Skeletal muscle cell (primary cell): ENCODE measurements around the gene CYLD.
A peak's percentile ranks its signal among the peaks of the same experiment; 100 is the strongest.

Experiments used
- DNase-seq: peaks from one replicate; pipeline ENCODE4 v3.0.0-alpha.2; 2010; ENCODE audit warnings: low read depth
- H3K4me3 ChIP-seq: 2 replicates; pipeline ENCODE4 v1.5.1; 2011; ENCODE audit warnings: low read depth, mild to moderate bottlenecking, control low read depth, low read length, moderate library complexity

Gene CYLD

DNA sequence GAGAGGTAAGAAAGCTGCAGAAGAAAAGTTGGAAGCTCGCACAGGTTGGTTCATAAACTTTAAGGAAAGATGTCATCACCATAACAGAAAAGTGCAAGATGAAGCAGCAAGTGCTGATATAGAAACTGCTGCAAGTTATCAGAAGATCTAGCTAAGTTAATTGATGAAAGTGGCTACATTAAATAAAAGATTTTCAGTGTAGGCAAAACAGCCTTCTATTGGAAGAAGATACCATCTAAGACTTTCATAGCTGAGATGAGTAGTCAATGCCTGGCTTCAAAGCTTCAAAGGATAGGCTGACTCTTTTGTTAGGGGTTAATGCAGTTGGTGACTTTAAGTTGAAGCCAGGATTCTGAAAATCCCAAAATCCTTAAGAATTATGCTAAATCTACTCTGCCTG, 24.0 kb downstream of the CYLD start:
- no peak for DNase-seq
- H3K4me3 ChIP-seq, result no peak overlapping the region

DNA sequence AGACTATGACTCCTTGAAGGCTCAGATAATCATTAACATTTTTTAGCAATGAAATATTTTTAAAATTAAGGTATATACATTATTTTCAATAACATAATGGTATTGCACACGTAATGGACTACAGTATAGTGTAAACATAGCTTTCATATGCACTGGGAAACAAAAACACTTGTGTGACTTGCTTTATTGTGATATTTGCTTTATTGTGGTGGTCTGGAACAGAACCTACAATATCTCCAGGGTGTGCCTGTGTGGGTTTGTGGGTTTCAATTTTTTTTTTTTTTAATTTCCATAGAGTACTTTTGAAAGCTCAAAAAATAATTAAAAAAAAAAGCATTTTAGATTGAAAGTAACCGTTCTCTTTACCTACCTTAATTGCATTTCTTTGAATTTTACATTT, 25.3 kb downstream of the CYLD start:
- no peak overlapping the region for H3K4me3 ChIP-seq
- DNase-seq, result no peak

- H3K4me3 ChIP-seq, result no peak overlapping the region
- DNase-seq, result peak; percentile 11
Measured at GRCh38 chr16:50771366-50771765, 29.5 kb downstream of the CYLD start.

GRCh38 chr16:50774405-50774804, 32.5 kb downstream of the CYLD start:
- DNase-seq, result no peak
- H3K4me3 ChIP-seq, result no peak overlapping the region

DNA sequence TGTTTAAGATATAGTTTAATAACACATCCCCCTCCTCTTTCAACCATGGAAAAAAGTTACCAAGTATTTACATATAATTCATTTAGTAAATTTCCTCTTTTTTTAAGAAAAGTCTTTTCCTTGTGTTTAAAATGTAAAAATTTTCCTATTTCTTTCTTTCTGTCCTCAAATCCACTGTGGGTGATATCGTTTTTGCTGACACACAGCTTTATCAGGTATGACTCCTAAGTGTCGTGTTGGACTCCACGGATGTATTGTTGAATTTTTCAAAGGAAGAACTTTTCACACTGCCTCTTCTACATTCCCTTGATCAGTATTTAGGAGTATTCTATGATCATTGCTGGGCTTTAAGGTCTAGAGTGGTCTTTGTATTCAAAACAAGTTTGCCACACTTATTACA, 33.1 kb downstream of the CYLD start:
- no peak overlapping the region for H3K4me3 ChIP-seq
- DNase-seq, result no peak

- no peak overlapping the region for H3K4me3 ChIP-seq
- DNase-seq, result no peak
Measured at GRCh38 chr16:50776037-50776436, 34.2 kb downstream of the CYLD start.

- no peak overlapping the region for H3K4me3 ChIP-seq
- no peak for DNase-seq
Measured at GRCh38 chr16:50778284-50779163, 36.6 kb downstream of the CYLD start.

GRCh38 chr16:50781043-50781442, 39.2 kb downstream of the CYLD start:
- H3K4me3 ChIP-seq, result no peak overlapping the region

DNA sequence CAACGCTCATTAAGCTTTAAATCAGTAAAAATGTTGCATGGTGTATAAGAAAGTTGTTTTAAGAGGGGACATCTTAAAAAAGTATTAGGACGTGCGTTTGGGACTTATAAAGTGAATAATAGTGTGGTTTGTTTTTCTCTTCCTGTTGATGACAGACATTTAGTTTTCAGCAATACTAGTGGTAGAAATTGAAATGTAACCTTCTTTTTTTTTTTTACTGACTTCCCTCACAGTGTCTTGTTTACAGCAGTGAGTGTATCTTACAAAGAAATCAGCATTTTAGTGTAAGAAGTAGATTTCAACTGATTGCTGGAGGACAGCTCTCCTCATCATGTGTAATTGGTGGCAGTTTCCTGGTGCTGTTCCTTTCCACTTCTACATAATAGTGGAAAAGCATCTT, 39.6 kb downstream of the CYLD start:
- DNase-seq, result no peak
- no peak overlapping the region for H3K4me3 ChIP-seq

More at GRCh38 chr16:50781043-50781442, 39.2 kb downstream of the CYLD start:
- no peak for DNase-seq

DNA sequence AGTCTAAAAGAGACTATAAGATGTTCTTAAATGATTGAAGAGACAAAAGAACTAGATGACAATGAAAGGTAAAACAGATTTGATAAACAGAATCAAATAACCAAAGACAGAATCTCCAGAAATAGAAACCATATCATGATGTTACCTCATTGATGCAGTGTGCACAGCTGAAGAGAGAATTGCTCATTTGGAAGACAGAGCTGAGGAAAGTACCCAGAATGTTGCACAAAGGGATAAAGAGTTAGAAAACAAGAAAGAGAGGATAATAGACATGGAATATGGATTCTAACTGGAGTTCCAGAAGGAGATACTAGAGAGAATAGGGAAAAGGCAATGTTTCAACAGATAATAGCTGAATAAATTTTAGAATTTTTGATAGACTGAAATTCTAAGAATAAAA, 47.9 kb downstream of the CYLD start:
- H3K4me3 ChIP-seq, result no peak overlapping the region
- no peak for DNase-seq

- H3K4me3 ChIP-seq, result no peak overlapping the region
- no peak for DNase-seq
Measured at GRCh38 chr16:50791522-50791921, 49.6 kb downstream of the CYLD start.

DNA sequence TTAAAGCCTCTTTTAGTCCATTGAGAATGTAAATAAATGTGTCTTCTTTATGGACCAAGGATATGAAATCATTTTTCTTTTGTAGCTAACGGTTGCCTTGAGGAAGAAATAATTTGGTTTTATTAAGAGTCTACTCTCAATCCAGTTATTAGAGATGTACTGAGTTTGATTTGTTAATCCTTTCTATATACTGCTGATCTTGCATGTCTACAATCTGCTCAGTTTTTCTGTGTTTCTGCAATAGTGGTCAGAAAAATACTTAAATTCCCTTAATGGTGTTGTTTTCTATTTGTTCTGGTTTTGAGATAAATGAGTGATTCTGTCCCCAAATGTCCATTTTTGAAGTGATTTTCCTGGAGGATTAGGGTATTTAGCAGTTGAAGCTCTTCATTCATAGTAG, 54.9 kb downstream of the CYLD start:
- DNase-seq, result no peak
- no peak overlapping the region for H3K4me3 ChIP-seq

DNA sequence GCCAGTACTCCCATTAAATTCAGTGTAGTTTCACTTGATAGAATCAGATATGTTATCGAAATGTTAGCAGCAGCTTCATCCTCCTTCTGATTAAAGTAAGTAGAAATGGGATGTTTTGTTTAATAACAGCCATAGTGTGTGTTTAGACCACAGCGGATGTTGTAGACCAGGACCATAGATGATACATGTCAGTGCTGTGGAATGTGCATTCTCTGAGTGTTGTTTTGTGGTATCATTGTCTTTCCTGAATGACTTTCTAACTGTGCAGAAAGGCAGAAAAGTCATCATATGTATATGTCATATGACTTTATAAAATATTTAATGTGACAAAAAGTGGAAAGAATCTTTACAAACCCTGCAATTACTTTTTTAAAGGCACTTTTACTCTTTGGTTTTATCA, 55.6 kb downstream of the CYLD start:
- no peak overlapping the region for H3K4me3 ChIP-seq
- DNase-seq, result no peak

- DNase-seq, result no peak
Measured at GRCh38 chr16:50800074-50800473, 58.2 kb downstream of the CYLD start.

DNA sequence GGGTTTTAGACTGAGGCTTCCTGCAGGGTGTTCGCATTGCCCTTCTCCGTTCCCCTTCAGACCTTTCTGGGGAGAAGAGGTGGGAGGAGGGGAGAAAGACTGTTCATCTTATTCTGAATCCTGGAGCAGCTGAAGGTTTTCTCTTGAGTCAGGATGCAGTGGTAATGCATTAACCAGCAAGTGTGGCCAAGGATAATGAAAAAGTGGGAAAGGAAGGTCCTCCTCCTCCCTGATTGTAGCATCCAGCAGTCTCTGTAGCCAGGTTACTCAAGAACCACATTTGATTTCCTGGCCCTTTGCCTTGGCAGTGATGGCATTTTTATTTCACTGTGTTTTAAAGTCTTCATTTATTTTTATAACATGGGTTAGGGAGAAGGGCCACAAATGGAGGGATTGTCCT, 59.1 kb downstream of the CYLD start:
- no peak for DNase-seq
- H3K4me3 ChIP-seq, result no peak overlapping the region

More at GRCh38 chr16:50800074-50800473, 58.2 kb downstream of the CYLD start:
- no peak overlapping the region for H3K4me3 ChIP-seq

DNA sequence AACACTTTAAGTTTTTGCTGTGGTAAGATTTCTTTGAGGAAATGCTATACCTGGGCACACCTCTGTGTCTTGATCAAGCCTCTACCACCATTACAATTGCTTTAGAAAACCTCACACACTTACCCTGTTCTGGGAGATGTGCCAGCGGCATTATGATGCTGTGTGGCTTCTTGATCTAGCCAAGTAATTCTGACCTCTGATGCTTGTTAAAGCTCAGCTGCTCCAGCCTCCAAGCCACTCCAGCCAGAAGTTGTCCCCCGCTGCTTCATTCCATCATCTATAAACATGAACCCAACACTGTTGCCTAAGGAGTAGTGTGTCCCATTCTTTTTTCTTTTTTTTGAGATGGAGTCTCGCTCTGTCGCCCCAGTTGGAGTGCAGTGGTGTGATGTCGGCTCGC, 60.1 kb downstream of the CYLD start:
- no peak overlapping the region for H3K4me3 ChIP-seq
- peak; percentile 25 for DNase-seq

- H3K4me3 ChIP-seq, result no peak overlapping the region
- no peak for DNase-seq
Measured at GRCh38 chr16:50802961-50803360, 61.1 kb downstream of the CYLD start.

DNA sequence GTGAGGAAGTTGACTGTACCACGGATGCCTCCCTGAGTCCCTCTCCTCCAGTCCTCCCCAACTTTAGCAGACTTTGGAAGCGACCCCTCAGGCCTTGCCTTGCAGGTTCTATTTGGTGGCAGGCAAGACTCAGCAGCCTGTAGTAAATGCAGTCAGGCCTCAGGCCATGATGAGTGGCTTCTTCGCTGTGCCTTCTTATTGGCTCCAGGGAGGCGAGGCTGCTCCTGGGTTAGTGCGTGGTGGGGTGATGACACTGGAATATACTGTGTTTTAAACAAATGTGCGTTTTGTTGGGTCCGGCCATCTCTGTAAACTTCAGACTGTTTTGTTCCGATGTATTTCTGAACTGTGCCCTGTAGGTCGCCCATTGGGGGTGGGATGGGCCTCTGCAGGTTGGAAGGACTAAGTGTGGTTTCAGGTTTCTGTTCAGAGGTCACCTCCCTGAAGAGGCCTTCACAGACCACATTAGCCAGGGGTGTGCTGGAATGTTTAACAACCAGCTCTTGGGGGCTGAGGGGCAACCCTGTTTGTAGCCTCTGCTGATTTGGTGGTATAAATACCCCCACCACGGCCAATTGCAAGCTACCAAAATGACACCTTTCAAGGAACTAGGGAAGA, 62.5 kb downstream of the CYLD start:
- no peak for DNase-seq

GRCh38 chr16:50806099-50807062, 64.5 kb downstream of the CYLD start:
- H3K4me3 ChIP-seq, result peak overlapping the region; percentile 43
- DNase-seq, result peak; percentile 58

More for the DNA sequence above, 62.5 kb downstream of the CYLD start:
- H3K4me3 ChIP-seq, result no peak overlapping the region
